ENCODE results near the gene NACC2.
"Not testable (repeated sequence)": the region's sequence is repeated elsewhere in the genome, so short reads cannot be mapped to it uniquely, and the experiment has no call there.

GRCh38 chr9:136101615-136102074 is 6.6 kb upstream of the NACC2 start:
- TF ChIP-seq CTCF (IDR thresholded peaks at IDR 0.05); SIN3A (IDR thresholded peaks at IDR 0.05; ENCODE audit: borderline replicate concordance, insufficient read depth, low read depth, low read length); REST (IDR thresholded peaks at IDR 0.05; ENCODE audit: insufficient read depth in 1 of 2, low read depth in 2 of 2, low read length in 1 of 2); POLR2AphosphoS5 (IDR thresholded peaks at IDR 0.05; ENCODE audit: low read depth, low read length); TCF7L2 (IDR thresholded peaks at IDR 0.05; ENCODE audit: low read depth, low read length): not testable (repeated sequence)
